ENCODE results near the gene SAC3D1. TPM values are rescaled to one million over a fixed set of nuclear protein-coding genes. Genes with fewer than 3 reads are reported as not detected.

The SAC3D1 gene
- total and polyA plus RNA-seq, 2 of the 4 experiments (the other 2 are of a cell fraction) = 2.9 to 13.2 TPM

DNA sequence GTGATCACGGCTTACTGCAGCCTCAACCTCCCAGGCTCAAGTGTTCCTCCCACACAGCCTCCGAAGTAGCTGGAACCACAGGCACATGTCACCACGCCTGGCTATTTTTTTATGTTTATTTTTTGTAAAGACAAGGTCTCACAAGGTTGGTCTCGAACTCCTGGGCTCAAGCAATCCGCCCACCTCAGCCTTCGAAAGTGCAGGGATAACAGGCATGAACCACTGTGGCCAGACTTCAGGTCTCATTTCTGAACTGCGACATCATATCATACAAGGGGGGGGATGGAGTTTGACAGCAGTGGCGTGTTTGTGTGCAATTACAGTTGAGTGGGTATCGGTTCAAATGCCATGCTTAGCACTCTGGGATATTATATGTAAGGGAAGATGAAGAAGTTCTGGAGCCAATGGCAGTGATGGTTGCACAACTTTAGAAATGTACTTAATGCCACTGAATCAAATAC is 10.4 kb downstream of the SAC3D1 start:
- Histone ChIP-seq H3K9me1 (ENCODE audit: insufficient read depth, low read length) (no peaks in the 10 kb centered on the region; the same call in 1 of the 2 replicates), H4K20me1 (ENCODE audit: insufficient read depth, low read length) (no peaks in the 10 kb centered on the region), H3K9me3 (ENCODE audit: control insufficient read depth, insufficient read depth, low read length) (no peaks in the 10 kb centered on the region), H4K5ac (ENCODE audit: low read depth, low read length) (no peak overlapping the region), H3K18ac (ENCODE audit: low read depth, low read length) (no peak overlapping the region), H3K79me1 (ENCODE audit: low read depth in 1 of 2, low read length in 2 of 2) (no peaks in the 10 kb centered on the region), H3K27ac (ENCODE audit: insufficient read depth, low read length) (no peak overlapping the region), H2BK120ac (ENCODE audit: low read depth, low read length) (no peak overlapping the region), H2BK20ac (ENCODE audit: low read depth, low read length) (no peak overlapping the region), H2AK5ac (ENCODE audit: low read depth, low read length) (no peak overlapping the region), H2BK15ac (ENCODE audit: low read depth, low read length) (no peak overlapping the region), H3K56ac (ENCODE audit: extremely low read depth, insufficient read depth, low read length) (no peak overlapping the region), H3K36me3 (ENCODE audit: control insufficient read depth, insufficient read depth, low read length) (no peaks in the 10 kb centered on the region), H4K8ac (ENCODE audit: low read depth in 2 of 2, low read length in 2 of 2) (no peak overlapping the region), H3K9ac (ENCODE audit: low read depth, low read length) (no peak overlapping the region), H2AK9ac (replicated peaks; ENCODE audit: low read depth, low read length, poor library complexity) (no peak overlapping the region), H3K23ac (ENCODE audit: low read depth, low read length) (no peak overlapping the region), H3K14ac (replicated peaks; ENCODE audit: low read depth, low read length) (no peak overlapping the region), H2AFZ (replicated peaks; ENCODE audit: low read length, poor library complexity) (no peak overlapping the region), H3K4me2 (ENCODE audit: low read depth, low read length) (no peak overlapping the region), H2BK5ac (ENCODE audit: low read depth, low read length, poor library complexity, severe bottlenecking) (no peak overlapping the region), H3K27me3 (ENCODE audit: control insufficient read depth, insufficient read depth, low read length) (peaks cover 14% of the 10 kb centered on the region; the same call in 1 of the 2 replicates), H4K91ac (ENCODE audit: insufficient read depth, low read depth, low read length) (no peak overlapping the region), H3K4me1 (ENCODE audit: control insufficient read depth, insufficient read depth, low read length) (no peaks in the 10 kb centered on the region), H3K4ac (ENCODE audit: low read depth, low read length) (no peak overlapping the region), H3K4me3 (ENCODE audit: insufficient read depth, low read depth, low read length) (no peak overlapping the region)
- no TSS peak for BruUV-seq (replicated peaks)
- 68% methylated on average over 5 of the region's 9 CpGs; no CpG with 5 or more reads in 1 of the 2 experiments for WGBS, 2 experiments (ENCODE audit: extremely low coverage in 2 of 2, insufficient read length in 1 of 2)
- in situ Hi-C loops (cut with MboI; ENCODE audit: low sequenced_read_pairs) (no loop called here), dilution Hi-C loops (cut with HindIII; ENCODE audit: low sequenced_read_pairs, unreplicated experiment) (no loop called here), intact Hi-C loops (cut with micrococcal nuclease) (no loop called here)
- ChIA-PET POLR2A (ENCODE audit: unreplicated experiment) (no interaction called here), CTCF (no interaction called here)
- TF ChIP-seq RFX5 (IDR thresholded peaks at IDR 0.05; ENCODE audit: low read depth, low read length) (no peak), CEBPB (IDR thresholded peaks at IDR 0.05; ENCODE audit: low read depth, low read length) (peak; percentile 70)
- DNase-seq = no peak
- no peak for ATAC-seq (ENCODE audit: low read depth)
